Activated B cell treated with CpG ODN at 0.5 μM for 24 hours (primary cell): ENCODE results near the gene TMEM11. TPM values are rescaled to one million over a fixed set of nuclear protein-coding genes. Genes with fewer than 3 reads are reported as not detected.
A peak's percentile ranks its signal among the peaks of the same experiment; 100 is the strongest.

Source experiments
- ATAC-seq: fragments of 200-7000 bp; cut with Tn5 transposase; one replicate; pipeline ENCODE4 v1.10.0; 2021; ENCODE audit warnings: low read depth, mild to moderate bottlenecking, moderate library complexity
- CTCF ChIA-PET: fragments of 350-600 bp; sonication (Branson Sonifier 250); formaldehyde crosslinking; loops from one replicate; lab custom pipeline; 2021; ENCODE audit warnings: antibody characterized with exemption; lab: Charles Lee
- POLR2A ChIA-PET: fragments of 350-600 bp; sonication (Branson Sonifier 250); formaldehyde crosslinking; loops from one replicate; lab custom pipeline; 2021; ENCODE audit warnings: antibody characterized with exemption; lab: Charles Lee
- DNase-seq: peaks from one replicate; pipeline ENCODE4 v3.0.0; 2022
- H3K27ac Mint-ChIP-seq: one replicate; pipeline ENCODE4 v1.8.0; 2020; ENCODE audit warnings: mixed read lengths
- H3K27me3 Mint-ChIP-seq: one replicate; pipeline ENCODE4 v1.8.0; 2021; ENCODE audit warnings: mixed read lengths
- H3K36me3 Mint-ChIP-seq: one replicate; pipeline ENCODE4 v1.8.0; 2021; ENCODE audit warnings: low read depth, mixed read lengths
- H3K4me1 Mint-ChIP-seq: one replicate; pipeline ENCODE4 v1.8.0; 2021; ENCODE audit warnings: mixed read lengths
- H3K4me3 Mint-ChIP-seq: one replicate; pipeline ENCODE4 v1.8.0; 2020; ENCODE audit warnings: mild to moderate bottlenecking, mixed read lengths
- H3K9me3 Mint-ChIP-seq: one replicate; pipeline ENCODE4 v1.8.0; 2020; ENCODE audit warnings: mixed read lengths
- CTCF ChIP-seq: fragments of 200-600 bp; IDR thresholded peaks from one replicate; pipeline ENCODE4 v1.8.0; 2022; ENCODE audit warnings: antibody characterized with exemption, mild to moderate bottlenecking
- intact Hi-C: fragments of 100-400 bp; cut with micrococcal nuclease; formaldehyde crosslinking; loops from one replicate; pipeline ENCODE4 v1.15.1; 2024
- total RNA-seq: library from RNA; stranded (reverse); gene quantifications from 2 replicates; pipeline ENCODE4 v1.2.3, GENCODE V29; 2022

TMEM11 gene
- total RNA-seq, 1 donor from 2014 or later = 22.2 TPM

GRCh38 chr17:21246698-21247097 is 32.7 kb upstream of the TMEM11 start:
- no peak for ATAC-seq
- no peaks in the 10 kb centered on the region for H3K27me3 Mint-ChIP-seq
- no peak for TF ChIP-seq CTCF
- CTCF ChIA-PET = no interaction called here
- no peak for DNase-seq
- H3K9me3 Mint-ChIP-seq = no peaks in the 10 kb centered on the region
- H3K36me3 Mint-ChIP-seq = no peaks in the 10 kb centered on the region
- no peak overlapping the region for H3K4me3 Mint-ChIP-seq
- intact Hi-C loops = no loop called here
- POLR2A ChIA-PET = no interaction called here
- H3K4me1 Mint-ChIP-seq = peaks cover 2% of the 10 kb centered on the region
- H3K27ac Mint-ChIP-seq = no peak overlapping the region

- Mint-ChIP-seq H3K4me3 (no peak overlapping the region), H3K9me3 (no peaks in the 10 kb centered on the region), H3K27me3 (no peaks in the 10 kb centered on the region), H3K27ac (no peak overlapping the region), H3K36me3 (no peaks in the 10 kb centered on the region), H3K4me1 (no peaks in the 10 kb centered on the region)
- POLR2A ChIA-PET = no interaction called here
- ATAC-seq (peak; percentile 18), DNase-seq (no peak)
- TF ChIP-seq CTCF = no peak
- CTCF ChIA-PET = no interaction called here
- intact Hi-C loops = no loop called here
Measured at GRCh38 chr17:21245639-21246084, 31.7 kb upstream of the TMEM11 start.

GRCh38 chr17:21243516-21244303 is 29.7 kb upstream of the TMEM11 start:
- Mint-ChIP-seq H3K9me3 (no peaks in the 10 kb centered on the region), H3K4me3 (no peak overlapping the region), H3K36me3 (no peaks in the 10 kb centered on the region), H3K27me3 (no peaks in the 10 kb centered on the region), H3K27ac (no peak overlapping the region), H3K4me1 (no peaks in the 10 kb centered on the region)
- intact Hi-C loops = no loop called here
- ChIA-PET POLR2A (no interaction called here), CTCF (no interaction called here)
- no peak for TF ChIP-seq CTCF
- no peak for DNase-seq
- no peak for ATAC-seq

- intact Hi-C loops = no loop called here
- TF ChIP-seq CTCF = no peak
- POLR2A ChIA-PET = no interaction called here
Measured at GRCh38 chr17:21242780-21243515, 29.0 kb upstream of the TMEM11 start.

GRCh38 chr17:21242026-21242697 is 28.2 kb upstream of the TMEM11 start:
- no peaks in the 10 kb centered on the region for H3K4me1 Mint-ChIP-seq
- CTCF ChIA-PET = no interaction called here

More at GRCh38 chr17:21242780-21243515, 29.0 kb upstream of the TMEM11 start:
- CTCF ChIA-PET = no interaction called here
- Mint-ChIP-seq H3K9me3 (no peaks in the 10 kb centered on the region), H3K27me3 (no peaks in the 10 kb centered on the region), H3K4me3 (no peak overlapping the region), H3K36me3 (no peaks in the 10 kb centered on the region), H3K27ac (no peak overlapping the region), H3K4me1 (no peaks in the 10 kb centered on the region)
- DNase-seq (no peak), ATAC-seq (no peak)

More at GRCh38 chr17:21242026-21242697, 28.2 kb upstream of the TMEM11 start:
- TF ChIP-seq CTCF = no peak
- Mint-ChIP-seq H3K9me3 (no peaks in the 10 kb centered on the region), H3K27me3 (peaks cover 5% of the 10 kb centered on the region), H3K36me3 (no peaks in the 10 kb centered on the region), H3K27ac (no peak overlapping the region), H3K4me3 (no peak overlapping the region)
- DNase-seq = no peak
- POLR2A ChIA-PET = no interaction called here
- ATAC-seq = no peak
- intact Hi-C loops = no loop called here
